Measurements from ENCODE around the gene GPC6. TPM values are rescaled to one million over a fixed set of nuclear protein-coding genes. Genes with fewer than 3 reads are reported as not detected.

GPC6 gene
- total and polyA plus RNA-seq, 9 of the 15 experiments (the other 6 are each of a cell fraction or from before 2014, with no cell fraction given), result under 0.01 to 0.20 (median 0.01) TPM; not detected in 4

DNA sequence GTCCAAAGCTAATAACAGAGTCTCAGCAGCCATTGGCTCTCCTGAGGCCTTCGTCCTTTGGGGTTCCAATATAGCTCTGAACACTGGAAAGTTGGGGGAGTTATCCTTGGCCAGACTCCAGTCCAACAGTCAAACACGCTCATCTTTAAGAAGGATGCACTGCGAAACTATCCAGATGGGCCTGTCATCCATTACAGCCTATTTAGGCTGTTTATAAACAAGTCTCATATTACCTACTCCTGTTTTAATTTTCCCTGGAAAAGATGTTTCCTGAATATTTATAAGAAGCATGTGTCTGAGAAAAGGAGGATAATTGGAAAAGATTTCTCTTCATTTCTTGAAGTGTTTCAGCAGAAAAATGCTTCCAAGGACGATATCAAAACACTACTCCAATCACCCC, 1082.2 kb downstream of the GPC6 start:
- BruUV-seq (replicated peaks), result no TSS peak
- Histone ChIP-seq H3K4me1 (replicated peaks in 1 of 2; ENCODE audit: control insufficient read depth in 2 of 2, insufficient read depth in 2 of 2, low read length in 2 of 2) (no peaks in the 10 kb centered on the region), H3K9me3 (replicated peaks; ENCODE audit: control insufficient read depth, insufficient read depth, low read depth, low read length) (no peaks in the 10 kb centered on the region), H3K9ac (ENCODE audit: insufficient read depth in 1 of 2, low read depth in 2 of 2, low read length in 2 of 2) (no peak overlapping the region), H4K20me1 (replicated peaks; ENCODE audit: control insufficient read depth, insufficient read depth, low read length) (no peaks in the 10 kb centered on the region), H3K79me2 (ENCODE audit: control insufficient read depth, insufficient read depth, low read length) (no peaks in the 10 kb centered on the region), H3K27me3 (ENCODE audit: control insufficient read depth in 2 of 2, insufficient read depth in 2 of 2, low read length in 2 of 2) (no peaks in the 10 kb centered on the region), H2AFZ (ENCODE audit: low read depth, low read length) (no peak overlapping the region), H3K9me1 (ENCODE audit: control insufficient read depth, insufficient read depth, low read length) (no peaks in the 10 kb centered on the region), H3K4me2 (ENCODE audit: insufficient read depth, low read length) (no peak overlapping the region), H3K27ac (ENCODE audit: extremely low read depth, low read depth, low read length) (no peak overlapping the region), H3K4me3 (no peak overlapping the region), H3K36me3 (ENCODE audit: control insufficient read depth, insufficient read depth, low read length) (no peaks in the 10 kb centered on the region)
- intact Hi-C loops (cut with micrococcal nuclease) (no loop called here), in situ Hi-C loops (cut with MboI) (no loop called here)
- DNase-seq (ENCODE audit: extremely low read depth in 1 of 4, low spot score in 3 of 4), result no peak
- FAIRE-seq, result no peak
- no peak for ATAC-seq
- 0% methylated on average over 1 of the region's 4 CpGs for WGBS (ENCODE audit: insufficient coverage, low coverage, missing lambda C conversion rate)
- POLR2A ChIA-PET, result no interaction called here
- CTCF ChIA-PET (ENCODE audit: low intra/inter-chr PET ratio), result no interaction called here
- TF ChIP-seq ZNF76 (CRISPR knock-in tag; IDR thresholded peaks at IDR 0.05; ENCODE audit: borderline replicate concordance), result no peak

DNA sequence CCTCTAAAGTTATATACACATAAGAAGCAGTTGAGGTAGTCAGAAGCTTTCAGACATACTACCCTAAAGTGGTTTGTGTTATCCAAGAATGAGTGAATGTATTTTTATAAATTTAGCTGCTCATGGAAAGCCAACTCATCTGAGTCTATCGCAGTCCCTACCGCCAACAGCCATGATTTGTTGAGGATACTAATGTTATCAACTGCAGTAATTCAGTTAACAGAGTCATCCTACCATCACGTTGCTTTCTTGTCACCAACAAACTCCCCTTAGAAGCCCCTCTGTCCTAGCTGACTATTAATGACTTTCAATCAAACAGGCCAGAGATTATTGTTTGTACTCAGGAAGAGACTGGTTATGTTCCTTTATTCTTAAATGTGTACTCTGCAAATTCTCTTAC, 1083.0 kb downstream of the GPC6 start:
- no peaks in the 10 kb centered on the region for H3K79me2 ChIP-seq (ENCODE audit: control insufficient read depth, insufficient read depth, low read length)
- H3K4me1 ChIP-seq (replicated peaks in 1 of 2; ENCODE audit: control insufficient read depth in 2 of 2, insufficient read depth in 2 of 2, low read length in 2 of 2), result no peaks in the 10 kb centered on the region
- H3K9me1 ChIP-seq (ENCODE audit: control insufficient read depth, insufficient read depth, low read length), result no peaks in the 10 kb centered on the region
- 2% methylated on average over 3 of the region's 3 CpGs for WGBS (ENCODE audit: insufficient coverage, low coverage, missing lambda C conversion rate)
- no TSS peak for BruUV-seq (replicated peaks)
- no peak for ATAC-seq
- H2AFZ ChIP-seq (ENCODE audit: low read depth, low read length), result no peak overlapping the region
- no peak overlapping the region for H3K27ac ChIP-seq (ENCODE audit: extremely low read depth, low read depth, low read length)
- H3K4me2 ChIP-seq (ENCODE audit: insufficient read depth, low read length), result no peak overlapping the region
- H3K27me3 ChIP-seq (ENCODE audit: control insufficient read depth in 2 of 2, insufficient read depth in 2 of 2, low read length in 2 of 2), result no peaks in the 10 kb centered on the region
- H3K9me3 ChIP-seq (replicated peaks; ENCODE audit: control insufficient read depth, insufficient read depth, low read depth, low read length), result no peaks in the 10 kb centered on the region
- intact Hi-C loops (cut with micrococcal nuclease) (no loop called here), in situ Hi-C loops (cut with MboI) (no loop called here)
- DNase-seq (ENCODE audit: extremely low read depth in 1 of 4, low spot score in 3 of 4), result no peak
- H3K9ac ChIP-seq (ENCODE audit: insufficient read depth in 1 of 2, low read depth in 2 of 2, low read length in 2 of 2), result no peak overlapping the region
- POLR2A ChIA-PET, result no interaction called here
- FAIRE-seq, result no peak
- CTCF ChIA-PET (ENCODE audit: low intra/inter-chr PET ratio), result no interaction called here
- no peak for TF ChIP-seq FOSL1 (tag; conservative IDR thresholded peaks at IDR 0.05)
- TF ChIP-seq, protein P1, sequence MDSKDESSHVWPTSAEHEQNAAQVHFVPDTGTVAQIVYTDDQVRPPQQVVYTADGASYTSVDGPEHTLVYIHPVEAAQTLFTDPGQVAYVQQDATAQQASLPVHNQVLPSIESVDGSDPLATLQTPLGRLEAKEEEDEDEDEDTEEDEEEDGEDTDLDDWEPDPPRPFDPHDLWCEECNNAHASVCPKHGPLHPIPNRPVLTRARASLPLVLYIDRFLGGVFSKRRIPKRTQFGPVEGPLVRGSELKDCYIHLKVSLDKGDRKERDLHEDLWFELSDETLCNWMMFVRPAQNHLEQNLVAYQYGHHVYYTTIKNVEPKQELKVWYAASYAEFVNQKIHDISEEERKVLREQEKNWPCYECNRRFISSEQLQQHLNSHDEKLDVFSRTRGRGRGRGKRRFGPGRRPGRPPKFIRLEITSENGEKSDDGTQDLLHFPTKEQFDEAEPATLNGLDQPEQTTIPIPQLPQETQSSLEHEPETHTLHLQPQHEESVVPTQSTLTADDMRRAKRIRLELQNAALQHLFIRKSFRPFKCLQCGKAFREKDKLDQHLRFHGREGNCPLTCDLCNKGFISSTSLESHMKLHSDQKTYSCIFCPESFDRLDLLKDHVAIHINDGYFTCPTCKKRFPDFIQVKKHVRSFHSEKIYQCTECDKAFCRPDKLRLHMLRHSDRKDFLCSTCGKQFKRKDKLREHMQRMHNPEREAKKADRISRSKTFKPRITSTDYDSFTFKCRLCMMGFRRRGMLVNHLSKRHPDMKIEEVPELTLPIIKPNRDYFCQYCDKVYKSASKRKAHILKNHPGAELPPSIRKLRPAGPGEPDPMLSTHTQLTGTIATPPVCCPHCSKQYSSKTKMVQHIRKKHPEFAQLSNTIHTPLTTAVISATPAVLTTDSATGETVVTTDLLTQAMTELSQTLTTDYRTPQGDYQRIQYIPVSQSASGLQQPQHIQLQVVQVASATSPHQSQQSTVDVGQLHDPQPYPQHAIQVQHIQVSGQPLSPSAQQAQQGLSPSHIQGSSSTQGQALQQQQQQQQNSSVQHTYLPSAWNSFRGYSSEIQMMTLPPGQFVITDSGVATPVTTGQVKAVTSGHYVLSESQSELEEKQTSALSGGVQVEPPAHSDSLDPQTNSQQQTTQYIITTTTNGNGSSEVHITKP (IDR thresholded peaks at IDR 0.05; ENCODE audit: partially characterized antibody), result no peak
- no peak for TF ChIP-seq NUFIP1 (IDR thresholded peaks at IDR 0.05; ENCODE audit: partially characterized antibody)
- TF ChIP-seq ZNF124 (CRISPR knock-in tag; IDR thresholded peaks at IDR 0.05), result no peak
- TF ChIP-seq, protein P2, sequence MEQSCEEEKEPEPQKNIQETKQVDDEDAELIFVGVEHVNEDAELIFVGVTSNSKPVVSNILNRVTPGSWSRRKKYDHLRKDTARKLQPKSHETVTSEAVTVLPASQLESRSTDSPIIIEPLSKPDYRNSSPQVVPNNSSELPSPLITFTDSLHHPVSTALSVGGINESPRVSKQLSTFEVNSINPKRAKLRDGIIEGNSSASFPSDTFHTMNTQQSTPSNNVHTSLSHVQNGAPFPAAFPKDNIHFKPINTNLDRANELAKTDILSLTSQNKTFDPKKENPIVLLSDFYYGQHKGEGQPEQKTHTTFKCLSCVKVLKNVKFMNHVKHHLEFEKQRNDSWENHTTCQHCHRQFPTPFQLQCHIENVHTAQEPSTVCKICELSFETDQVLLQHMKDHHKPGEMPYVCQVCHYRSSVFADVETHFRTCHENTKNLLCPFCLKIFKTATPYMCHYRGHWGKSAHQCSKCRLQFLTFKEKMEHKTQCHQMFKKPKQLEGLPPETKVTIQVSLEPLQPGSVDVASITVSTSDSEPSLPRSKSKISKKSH (CRISPR knock-in tag; IDR thresholded peaks at IDR 0.05), result no peak
- no peak overlapping the region for H3K4me3 ChIP-seq
- no peaks in the 10 kb centered on the region for H3K36me3 ChIP-seq (ENCODE audit: control insufficient read depth, insufficient read depth, low read length)
- H4K20me1 ChIP-seq (replicated peaks; ENCODE audit: control insufficient read depth, insufficient read depth, low read length), result no peaks in the 10 kb centered on the region
